ENCODE data around the gene KRTAP27-1.

Gene KRTAP27-1, protein sequence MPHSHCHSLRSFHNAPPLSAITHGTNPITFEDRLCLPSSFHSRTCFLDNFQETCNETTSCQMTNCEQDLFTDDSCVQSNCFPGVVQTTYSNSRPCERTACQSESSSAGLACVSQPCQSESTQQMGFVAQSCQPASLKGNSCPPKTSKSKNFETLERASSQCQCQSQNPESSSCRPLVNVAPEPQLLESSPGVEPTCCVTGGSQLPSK

DNA sequence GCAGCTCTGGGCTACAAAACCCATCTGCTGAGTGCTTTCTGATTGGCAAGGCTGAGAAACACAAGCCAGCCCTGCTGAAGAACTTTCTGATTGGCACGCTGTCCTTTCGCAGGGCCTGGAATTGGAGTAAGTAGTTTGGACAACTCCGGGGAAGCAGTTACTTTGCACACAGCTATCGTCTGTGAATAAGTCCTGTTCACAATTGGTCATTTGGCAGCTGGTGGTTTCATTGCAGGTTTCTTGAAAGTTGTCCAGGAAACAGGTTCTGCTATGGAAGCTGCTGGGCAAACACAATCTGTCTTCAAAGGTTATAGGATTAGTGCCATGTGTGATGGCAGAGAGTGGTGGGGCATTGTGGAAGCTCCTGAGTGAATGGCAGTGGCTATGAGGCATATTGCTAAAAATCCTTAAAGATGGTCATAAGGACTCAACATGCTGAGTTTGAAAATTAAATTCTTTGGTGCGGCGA lies at the start of gene KRTAP27-1:
KRTAP27-1 (minus strand) TSS at position 419 of the 469 bp plus-strand sequence; CDS start at position 393, 26 bp downstream.
- no peak for DNase-seq (ENCODE audit: low spot score)

GRCh38 chr21:30382201-30382600 lies 44.7 kb upstream of the KRTAP27-1 start:
- DNase-seq (ENCODE audit: low spot score): no peak

- DNase-seq (ENCODE audit: low spot score): no peak
These were observed 34.8 kb upstream of the KRTAP27-1 start, which contains the start of gene KRTAP13-2 for GRCh38 chr21:30372139-30372770. Gene KRTAP13-2, minus strand, starts transcription at chr21:30372271. Its CDS starts 58 bp downstream, at chr21:30372213.

GRCh38 chr21:30355906-30356305 lies 18.4 kb upstream of the KRTAP27-1 start:
- DNase-seq (ENCODE audit: low spot score): no peak

GRCh38 chr21:30354308-30355005 lies 17.0 kb upstream of the KRTAP27-1 start:
- DNase-seq (ENCODE audit: low spot score): no peak

- no peak for DNase-seq (ENCODE audit: low spot score)
These were observed 14.0 kb upstream of the KRTAP27-1 start for GRCh38 chr21:30351534-30351933.

DNA sequence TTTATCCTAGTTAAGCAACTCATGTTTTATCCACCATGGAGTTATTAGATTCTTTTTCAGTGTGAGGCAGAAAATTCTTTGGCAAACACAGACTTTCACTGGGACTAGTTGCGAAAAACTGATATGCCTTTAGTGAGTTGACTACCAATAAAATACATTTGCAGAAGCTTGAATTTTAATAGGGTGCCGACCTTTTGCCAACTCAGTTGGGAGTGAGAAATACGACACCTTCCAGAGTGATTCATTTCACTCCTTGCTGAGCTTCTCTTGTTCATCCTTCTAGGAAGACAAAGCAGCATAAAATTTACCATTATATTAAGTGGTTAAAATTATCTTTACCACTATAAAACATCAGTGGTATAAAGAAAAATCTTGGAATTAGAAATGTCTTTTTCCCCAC lies 12.1 kb upstream of the KRTAP27-1 start:
- DNase-seq (ENCODE audit: low spot score): no peak

GRCh38 chr21:30348506-30348905 lies 11.0 kb upstream of the KRTAP27-1 start, which contains the start of gene KRTAP23-1:
Gene KRTAP23-1, minus strand, starts transcription at chr21:30348606. Its CDS starts 0 bp downstream, at chr21:30348606.
- no peak for DNase-seq (ENCODE audit: low spot score)

DNA sequence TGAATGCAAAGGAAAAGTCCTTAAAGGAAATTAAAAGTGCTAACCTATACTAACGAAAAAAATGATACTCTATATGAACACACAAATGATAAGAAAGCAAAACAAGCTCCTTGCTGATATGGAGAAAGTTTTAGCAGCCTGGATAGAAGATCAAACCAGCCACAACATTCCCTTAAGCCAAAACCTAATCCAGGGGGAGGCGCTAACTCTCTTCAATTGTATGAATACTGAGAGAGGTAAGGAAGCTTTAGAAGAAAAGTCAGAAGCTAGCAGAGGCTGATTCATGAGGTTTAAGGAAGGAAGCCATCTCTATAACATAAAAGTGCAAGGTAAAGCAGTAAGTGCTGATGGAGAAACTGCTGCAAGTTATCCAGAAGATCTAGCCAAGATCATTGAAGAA lies 7.5 kb upstream of the KRTAP27-1 start:
- no peak for DNase-seq (ENCODE audit: low spot score)

DNA sequence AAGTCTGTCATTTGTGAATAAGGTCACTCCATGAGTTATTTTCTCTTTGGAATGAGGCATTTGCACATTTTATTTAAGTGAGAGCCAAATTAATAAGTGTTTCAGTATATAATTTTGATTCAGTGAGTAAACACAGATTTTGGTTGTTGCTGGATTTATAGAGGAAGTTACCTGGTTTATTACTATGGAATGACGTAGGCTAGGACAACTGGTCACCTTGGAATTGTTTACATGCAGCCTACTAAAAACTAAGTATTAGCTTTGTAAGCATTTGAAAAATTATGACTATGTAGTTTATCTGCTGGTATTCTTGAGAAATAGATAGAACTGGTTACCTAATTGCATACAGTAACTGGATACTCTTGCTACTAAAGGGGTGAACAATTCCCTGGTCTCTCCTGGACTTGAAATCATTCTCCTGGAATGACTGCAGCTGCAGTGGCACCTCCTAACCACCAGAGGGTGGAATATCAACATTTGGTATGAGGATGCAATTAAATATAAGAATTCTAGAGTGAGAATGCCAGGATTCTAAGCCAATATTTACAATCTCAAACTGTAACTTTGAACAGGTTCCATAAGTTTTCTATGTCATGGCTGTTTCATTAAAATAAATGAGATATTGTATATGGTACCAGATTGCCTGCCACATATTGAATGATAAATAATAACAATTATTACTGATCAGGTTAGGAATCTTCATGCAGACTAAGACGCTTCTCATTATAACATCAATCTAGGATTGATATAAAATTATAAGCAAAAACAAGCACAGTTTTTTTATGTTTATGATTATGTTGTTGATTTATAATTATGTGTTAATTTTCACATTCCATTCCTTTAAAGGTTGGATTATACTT lies 3.5 kb upstream of the KRTAP27-1 start:
- peak; percentile 18 for DNase-seq (ENCODE audit: low spot score)

GRCh38 chr21:30338717-30339116 lies 1.2 kb upstream of the KRTAP27-1 start:
- no peak for DNase-seq (ENCODE audit: low spot score)

GRCh38 chr21:30337772-30338171 lies 278 bp upstream of the KRTAP27-1 start:
- no peak for DNase-seq (ENCODE audit: low spot score)

DNA sequence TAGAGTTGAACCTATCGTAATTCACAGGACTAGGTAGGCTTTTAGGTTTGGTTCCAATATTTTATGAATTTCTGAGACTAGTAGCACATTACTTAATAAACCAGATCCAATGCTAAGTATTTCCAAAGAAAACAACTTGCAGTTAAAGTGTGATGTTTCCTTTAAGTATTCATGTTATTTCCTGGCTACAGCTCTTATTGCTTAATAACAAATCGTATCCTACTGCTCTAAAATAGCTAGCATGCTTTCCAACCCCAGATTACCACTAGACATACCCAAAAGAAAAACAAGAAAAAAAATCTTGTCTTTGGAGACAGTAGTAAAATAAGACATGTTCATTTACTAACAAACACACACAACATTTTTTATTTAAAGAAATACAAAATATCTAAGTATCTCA lies 898 bp downstream of the KRTAP27-1 start:
- DNase-seq (ENCODE audit: low spot score): no peak

DNA sequence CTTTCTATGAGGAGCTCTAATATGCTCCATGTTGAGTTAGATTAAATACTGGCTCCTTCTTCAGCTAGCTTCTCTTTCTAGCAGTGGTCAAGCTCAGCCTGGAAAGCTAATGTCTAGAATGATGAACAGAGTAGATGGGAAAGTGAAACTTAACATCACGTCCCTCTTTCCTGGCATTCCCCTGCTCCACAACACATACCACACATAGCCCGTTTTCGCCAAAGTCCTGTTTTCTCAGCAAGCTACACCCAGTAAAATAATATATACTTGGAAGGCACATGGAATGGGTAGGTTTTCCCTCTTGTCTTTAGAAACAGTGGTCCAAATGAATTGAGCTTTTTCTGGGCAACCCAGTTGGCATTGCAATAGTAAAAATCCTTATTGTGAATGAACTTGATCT lies 3.8 kb downstream of the KRTAP27-1 start:
- no peak for DNase-seq (ENCODE audit: low spot score)

- DNase-seq (ENCODE audit: low spot score): no peak
These were observed 4.8 kb downstream of the KRTAP27-1 start for GRCh38 chr21:30332681-30333080.

DNA sequence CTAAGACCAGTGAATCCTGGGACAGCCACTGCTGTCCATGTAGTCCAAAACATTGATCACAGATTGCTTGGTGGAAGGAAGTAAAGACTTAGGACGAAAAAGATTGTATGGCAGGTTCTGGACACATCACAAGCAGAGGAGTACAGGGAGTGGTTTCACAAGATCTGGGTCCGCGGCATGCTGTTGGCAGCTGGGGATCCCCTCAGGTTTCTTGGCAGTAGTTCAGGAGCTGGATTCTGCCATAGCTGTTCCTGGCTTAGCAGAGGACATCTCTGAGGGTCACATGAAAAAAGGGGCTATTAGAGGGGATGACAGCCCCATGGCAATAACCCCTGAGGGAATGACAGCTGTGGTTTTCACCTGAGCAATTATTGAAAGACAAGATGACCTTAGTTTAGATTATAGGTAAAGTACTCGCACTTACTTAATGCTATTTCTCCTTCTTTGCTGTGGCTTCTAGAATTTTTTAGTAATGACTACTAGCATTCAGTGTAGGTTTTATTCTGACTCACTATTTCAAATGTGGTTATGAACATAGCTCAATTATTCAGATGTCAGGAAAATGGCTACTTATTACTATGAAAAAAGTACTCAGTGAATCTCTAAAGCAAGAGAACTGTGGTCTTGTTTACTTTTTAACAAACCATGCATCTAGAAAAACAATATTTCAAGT lies 8.2 kb downstream of the KRTAP27-1 start:
- no peak for DNase-seq (ENCODE audit: low spot score)

DNA sequence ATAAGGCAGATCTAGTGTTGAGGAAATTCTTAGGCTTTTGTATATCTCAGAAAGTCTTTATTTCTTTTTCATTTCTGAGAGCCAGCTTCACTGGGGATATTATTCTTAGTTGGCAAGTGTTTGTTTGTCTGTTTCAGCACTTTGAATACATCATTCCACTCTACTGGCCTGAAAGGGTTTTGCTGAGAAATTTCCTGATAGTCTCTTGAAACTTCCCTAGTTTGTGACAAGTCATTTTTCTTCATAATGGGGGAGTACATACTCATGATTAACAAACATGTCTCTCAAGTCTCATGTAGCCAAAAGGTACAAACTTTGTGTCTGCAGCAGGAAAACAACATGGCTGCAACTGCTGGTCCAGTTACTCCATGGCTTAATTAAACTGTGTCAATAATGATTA lies 11.1 kb downstream of the KRTAP27-1 start:
- DNase-seq (ENCODE audit: low spot score): no peak

DNA sequence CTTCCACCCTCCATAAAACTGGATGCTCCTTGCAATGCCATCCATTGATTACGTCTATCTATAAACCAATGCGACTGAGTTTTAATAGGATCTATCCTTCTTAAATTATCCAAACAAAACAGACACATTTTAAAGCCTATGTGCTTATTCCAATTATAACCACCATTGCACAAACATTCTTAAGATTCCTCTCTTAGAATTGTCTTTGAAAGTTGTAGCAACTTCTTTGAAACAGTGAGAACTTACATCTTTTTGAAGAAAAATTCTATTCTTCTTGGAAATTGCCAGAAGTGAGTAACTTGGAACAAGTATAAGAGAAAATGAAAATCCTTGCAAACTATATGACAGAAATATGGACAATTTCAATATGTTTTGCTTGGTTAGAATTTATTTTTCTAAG lies 17.3 kb downstream of the KRTAP27-1 start, which contains the start of gene KRTAP26-1:
KRTAP26-1 (minus strand) TSS at position 101 of the 400 bp plus-strand sequence. CDS start 280 bp downstream, outside the sequence.
- no peak for DNase-seq (ENCODE audit: low spot score)

GRCh38 chr21:30315701-30316100 lies 21.8 kb downstream of the KRTAP27-1 start:
- no peak for DNase-seq (ENCODE audit: low spot score)

DNA sequence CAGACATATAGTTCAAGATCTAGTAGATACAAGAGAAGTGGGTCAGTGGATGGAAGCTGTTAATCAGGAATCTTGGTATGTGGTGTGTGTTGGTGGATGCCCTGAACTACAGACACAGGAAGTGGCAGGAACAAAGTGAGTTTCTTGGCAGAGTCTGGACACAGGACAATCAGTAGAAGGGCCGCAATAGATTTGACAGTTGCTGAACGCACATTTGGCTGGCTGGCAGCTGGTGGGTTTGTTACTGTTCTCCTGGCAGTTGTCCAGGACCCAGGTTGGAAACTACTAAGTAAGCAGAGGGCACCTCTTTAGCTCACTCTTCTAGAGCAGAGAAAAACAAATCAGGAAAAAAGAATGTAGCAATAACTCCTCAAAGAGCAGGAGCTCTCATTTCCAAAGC lies 30.6 kb downstream of the KRTAP27-1 start:
- no peak for DNase-seq (ENCODE audit: low spot score)

- no peak for DNase-seq (ENCODE audit: low spot score)
These were observed 32.4 kb downstream of the KRTAP27-1 start for GRCh38 chr21:30305136-30305535.

All from CD4-positive, alpha-beta T cell treated with Interleukin-2 at 100 ng/mL for 4 hours (primary cell).